A549 (cell line): ENCODE results near the gene IFT43. TPM values are rescaled to one million over a fixed set of nuclear protein-coding genes. Genes with fewer than 3 reads are reported as not detected.

ENCODE experiments used
- ATAC-seq, 2 experiments: fragments of 200-7000 bp in 1 of 2; fragments of >200 bp in 1 of 2; cut with Nextera tagmentation in 1 of 2; cut with Tn5 transposase in 1 of 2; 3 replicates each; pipeline versions ENCODE4 v1.8.0 to v1.9.1; 2018 to 2020; ENCODE audit warnings: mild to moderate bottlenecking in 1 of 2, moderate library complexity in 1 of 2
- CTCF ChIA-PET: fragments of 300-600 bp; sonication (Branson Sonifier 250); formaldehyde crosslinking; extraction: SDS; loops from one replicate; lab custom pipeline; 2021; ENCODE audit warnings: antibody characterized with exemption, inconsistent platforms; lab: Yijun Ruan, JAX
- POLR2A ChIA-PET: fragments of 350-600 bp; formaldehyde crosslinking; extraction: SDS; loops from one replicate; lab custom pipeline; 2021; ENCODE audit warnings: antibody characterized with exemption, inconsistent platforms; lab: Yijun Ruan, JAX
- DNase-seq, 2 experiments: peaks; one replicate each; pipeline versions ENCODE4 v3.0.0 to v3.0.0-alpha.2; 2011 to 2016; ENCODE audit warnings: low read depth in 1 of 2, low spot score in 1 of 2
- FAIRE-seq: peaks from 2 replicates; lab custom pipeline; 2011; peaks lifted over from hg19 to GRCh38; lab: Jason Lieb, UNC
- H3K27ac ChIP-seq, 2 experiments: fragments of >200 bp; sonication (Bioruptor Twin); formaldehyde crosslinking; 3 replicates each; pipeline ENCODE4 v1.5.1; 2016 to 2017
- H3K4me1 ChIP-seq: fragments of >200 bp; sonication (Bioruptor Twin); formaldehyde crosslinking; 3 replicates; pipeline ENCODE4 v1.6.1; 2016
- H3K4me2 ChIP-seq: fragments of >200 bp; sonication (Bioruptor Twin); formaldehyde crosslinking; 3 replicates; pipeline ENCODE4 v1.6.1; 2016
- H3K4me3 ChIP-seq: fragments of >200 bp; sonication (Bioruptor Twin); formaldehyde crosslinking; 3 replicates; pipeline ENCODE4 v1.5.1; 2016
- H3K9me3 ChIP-seq: fragments of >200 bp; sonication (Bioruptor Twin); formaldehyde crosslinking; 3 replicates; pipeline ENCODE4 v1.6.1; 2016
- ATOH8 ChIP-seq: fragments of 250-450 bp; sonication (Bioruptor Pico); IDR thresholded peaks from 2 replicates; pipeline ENCODE4 v1.5.0; 2020; ENCODE audit warnings: low read depth, mild to moderate bottlenecking, moderate library complexity
- BCL3 ChIP-seq: fragments of >200 bp; sonication (Bioruptor Twin); formaldehyde crosslinking; IDR thresholded peaks from 3 replicates; pipeline ENCODE4 v1.6.1; 2016
- BHLHE40 ChIP-seq: IDR thresholded peaks from 2 replicates; pipeline ENCODE4 v1.6.1; 2012; ENCODE audit warnings: low read depth, low read length, inconsistent platforms
- CHD4 ChIP-seq: fragments of 200-600 bp; sonication (generic); IDR thresholded peaks from 2 replicates; pipeline ENCODE4 v1.6.1; 2016; ENCODE audit warnings: antibody characterized with exemption, mild to moderate bottlenecking, borderline replicate concordance
- CTCF ChIP-seq: fragments of >200 bp; sonication (Bioruptor Twin); formaldehyde crosslinking; IDR thresholded peaks from 3 replicates; pipeline ENCODE4 v1.5.1; 2016
- EHF ChIP-seq: fragments of 250-450 bp; sonication (Bioruptor Pico); IDR thresholded peaks from 2 replicates; pipeline ENCODE4 v1.5.0; 2020; ENCODE audit warnings: mild to moderate bottlenecking
- FOSL2 ChIP-seq, 2 experiments: fragments of 450-650 bp in 1 of 2; fragments of >200 bp in 1 of 2; sonication (Bioruptor Twin) in 1 of 2; formaldehyde crosslinking; IDR thresholded peaks; 2 replicates each; pipeline versions ENCODE4 v1.5.0 to v1.6.1; 2016 to 2020; ENCODE audit warnings: mild to moderate bottlenecking in 1 of 2, moderate library complexity in 1 of 2
- FOXS1 ChIP-seq: fragments of 250-450 bp; sonication (Bioruptor Pico); IDR thresholded peaks from 2 replicates; pipeline ENCODE4 v1.5.0; 2020; ENCODE audit warnings: mild to moderate bottlenecking, moderate library complexity
- HOXB5 ChIP-seq: fragments of 250-450 bp; sonication (Bioruptor Pico); IDR thresholded peaks from 2 replicates; pipeline ENCODE4 v1.5.0; 2020; ENCODE audit warnings: mild to moderate bottlenecking, moderate library complexity
- JUN ChIP-seq, 2 experiments: fragments of >200 bp; sonication (Bioruptor Twin); formaldehyde crosslinking; IDR thresholded peaks; 2 replicates in 1 of 2; 3 replicates in 1 of 2; pipeline ENCODE4 v1.6.1; 2016 to 2017
- MAFK ChIP-seq: fragments of 450-650 bp; IDR thresholded peaks from 2 replicates; pipeline ENCODE4 v1.6.1; 2014; ENCODE audit not compliant: partially characterized antibody
- NR3C1 ChIP-seq: fragments of >200 bp; sonication (Bioruptor Twin); formaldehyde crosslinking; IDR thresholded peaks from 3 replicates; pipeline ENCODE4 v1.6.1; 2017
- PBX3 ChIP-seq: IDR thresholded peaks from 2 replicates; pipeline ENCODE4 v1.6.1; 2012
- RCOR1 ChIP-seq: fragments of 150-350 bp; IDR thresholded peaks from 2 replicates; pipeline ENCODE4 v1.6.1; 2014; ENCODE audit warnings: antibody characterized with exemption, low read length, low read depth
- REST ChIP-seq: fragments of 200-600 bp; sonication (generic); IDR thresholded peaks from 2 replicates; pipeline ENCODE4 v1.6.1; 2016; ENCODE audit warnings: antibody characterized with exemption, mild to moderate bottlenecking, moderate library complexity
- RFX5 ChIP-seq: fragments of 450-650 bp; IDR thresholded peaks from 2 replicates; pipeline ENCODE4 v1.7.1; 2014; ENCODE audit warnings: antibody characterized with exemption, mild to moderate bottlenecking, moderate library complexity
- RNF2 ChIP-seq: fragments of 200-600 bp; sonication (generic); IDR thresholded peaks from 2 replicates; pipeline ENCODE4 v1.6.1; 2016; ENCODE audit warnings: low read depth, mild to moderate bottlenecking, antibody characterized with exemption, moderate library complexity, borderline replicate concordance
- USF2 ChIP-seq: fragments of 450-650 bp; IDR thresholded peaks from 2 replicates; pipeline ENCODE4 v1.6.1; 2014; ENCODE audit warnings: antibody characterized with exemption
- ZSCAN20 ChIP-seq: fragments of 250-450 bp; sonication (Bioruptor Pico); IDR thresholded peaks from 2 replicates; pipeline ENCODE4 v1.8.0; 2022; ENCODE audit warnings: mild to moderate bottlenecking, moderate library complexity
- WGBS: methylation state at CpG from one replicate; pipeline ENCODE4 v1.1.6; 2017; ENCODE audit errors: missing lambda C conversion rate; 5-methylcytosine and 5-hydroxymethylcytosine counted together
- polyA plus RNA-seq, 4 experiments: library from polyadenylated mRNA; depleted of rRNA in 3 of 4; stranded (reverse); fragments of >200 nt; fragmentation: RNase III in 1 of 4; extraction: RNeasy Plus Mini Kit Qiagen cat#74134 plus additional on column Dnase treatment in 1 of 4; gene quantifications; 2 replicates in 3 of 4; 3 replicates in 1 of 4; pipeline ENCODE4 v1.2.3, GENCODE V29; 2011 to 2017

Gene IFT43
- polyA plus RNA-seq, 2 of the 4 experiments (the other 2 are of a cell fraction), result 46.4 to 49.4 TPM

- no peaks in the 10 kb centered on the region for H3K4me1 ChIP-seq
- no peak for DNase-seq
- no peak overlapping the region for H3K27ac ChIP-seq
- POLR2A ChIA-PET, result no interaction called here
- no peak for ATAC-seq
- H3K4me3 ChIP-seq, result no peak overlapping the region
- TF ChIP-seq RNF2 (no peak), JUN (IDR thresholded peaks at IDR 0.05) (no peak), NR3C1 (no peak), CHD4 (no peak), HOXB5 (CRISPR knock-in tag) (no peak), ZSCAN20 (no peak)
- 96% methylated on average over 6 of the region's 6 CpGs for WGBS
- no peak overlapping the region for H3K4me2 ChIP-seq
- FAIRE-seq, result no peak
- CTCF ChIA-PET, result interaction anchor here (1.1 to 1.6 kb wide), 4 partner anchors 9 to 249 kb away, joined by 3 to 5 read pairs (median 3); no protein-coding TSS in a partner anchor
- no peaks in the 10 kb centered on the region for H3K9me3 ChIP-seq
These were observed 25.3 kb upstream of the IFT43 start for GRCh38 chr14:75960231-75960630.

- no peak overlapping the region for H3K27ac ChIP-seq
- ATAC-seq, result no peak
- no peak for DNase-seq
- TF ChIP-seq CHD4 (no peak), PBX3 (no peak), CTCF (no peak)
- 67% methylated on average over 3 of the region's 3 CpGs for WGBS
- H3K4me3 ChIP-seq, result no peak overlapping the region
- ChIA-PET CTCF (interaction anchor here (0.7 to 1.4 kb wide), 4 partner anchors 10 to 18 kb away, joined by 3 read pairs; no protein-coding TSS in a partner anchor), POLR2A (no interaction called here)
- H3K4me2 ChIP-seq, result no peak overlapping the region
- no peaks in the 10 kb centered on the region for H3K9me3 ChIP-seq
- no peak for FAIRE-seq
- no peaks in the 10 kb centered on the region for H3K4me1 ChIP-seq
These were observed 23.9 kb upstream of the IFT43 start for GRCh38 chr14:75961662-75962061.

GRCh38 chr14:75967866-75968265, 17.7 kb upstream of the IFT43 start:
- no peak overlapping the region for H3K4me2 ChIP-seq
- POLR2A ChIA-PET, result no interaction called here
- 95% methylated on average over 3 of the region's 3 CpGs for WGBS
- CTCF ChIA-PET, result interaction anchor here (0.6 to 6.2 kb wide), 4 partner anchors 13 to 258 kb away, joined by 3 to 36 read pairs (median 20); partner anchors contain the start of gene TGFB3
- H3K9me3 ChIP-seq, result no peaks in the 10 kb centered on the region
- DNase-seq (no peak), ATAC-seq (no peak), FAIRE-seq (no peak)
- H3K4me3 ChIP-seq, result no peak overlapping the region
- no peaks in the 10 kb centered on the region for H3K4me1 ChIP-seq
- H3K27ac ChIP-seq, result no peak overlapping the region
- TF ChIP-seq EHF (CRISPR knock-in tag) (no peak), HOXB5 (CRISPR knock-in tag) (no peak), MAFK (no peak)

GRCh38 chr14:75968456-75968855, 17.1 kb upstream of the IFT43 start:
- H3K4me2 ChIP-seq, result no peak overlapping the region
- no peak overlapping the region for H3K27ac ChIP-seq
- no peaks in the 10 kb centered on the region for H3K4me1 ChIP-seq
- WGBS, result 62% methylated on average over 4 of the region's 4 CpGs
- no peaks in the 10 kb centered on the region for H3K9me3 ChIP-seq
- ChIA-PET CTCF (interaction anchor here (0.6 to 6.2 kb wide), 5 partner anchors 8 to 258 kb away, joined by 3 to 36 read pairs (median 5); partner anchors contain the start of gene TGFB3), POLR2A (no interaction called here)
- no peak overlapping the region for H3K4me3 ChIP-seq
- no peak for FAIRE-seq
- DNase-seq, result no peak
- no peak for ATAC-seq
- no peak for TF ChIP-seq EHF (CRISPR knock-in tag)
- TF ChIP-seq ATOH8 (CRISPR knock-in tag), result no peak
- no peak for TF ChIP-seq CHD4
- no peak for TF ChIP-seq BHLHE40
- TF ChIP-seq BCL3, result no peak
- no peak for TF ChIP-seq FOSL2 (IDR thresholded peaks at IDR 0.05)
- no peak for TF ChIP-seq FOSL2 (CRISPR knock-in tag; IDR thresholded peaks at IDR 0.05)
- TF ChIP-seq HOXB5 (CRISPR knock-in tag), result no peak
- TF ChIP-seq RFX5, result no peak
- TF ChIP-seq USF2, result no peak
- TF ChIP-seq REST, result no peak
- TF ChIP-seq RCOR1, result no peak
- no peak for TF ChIP-seq JUN (IDR thresholded peaks at IDR 0.05)
- no peak for TF ChIP-seq ZSCAN20
- no peak for TF ChIP-seq FOXS1 (CRISPR knock-in tag)
